NT2/D1 (cell line): ENCODE results near the gene FBXO38.
A peak's percentile ranks its signal among the peaks of the same experiment; 100 is the strongest.

Experiments used
- DNase-seq: peaks from one replicate; pipeline ENCODE4 v3.0.0-alpha.2; 2011; ENCODE audit warnings: low read depth, low spot score
- H3K27me3 ChIP-seq: 2 replicates; pipeline ENCODE4 v1.6.0; 2011; ENCODE audit warnings: mild to moderate bottlenecking; ENCODE audit not compliant: insufficient read length, insufficient read depth
- H3K36me3 ChIP-seq: 2 replicates; pipeline ENCODE4 v1.6.1; 2011; ENCODE audit warnings: mild to moderate bottlenecking, low read length, mixed read lengths; ENCODE audit not compliant: insufficient read depth, insufficient read length
- H3K4me1 ChIP-seq: 2 replicates; pipeline ENCODE4 v1.5.1; 2011; ENCODE audit not compliant: insufficient read depth, insufficient read length
- H3K4me3 ChIP-seq: 2 replicates; pipeline ENCODE4 v1.5.1; 2011; ENCODE audit warnings: low read depth; ENCODE audit not compliant: insufficient read length
- H3K9ac ChIP-seq: 2 replicates; pipeline ENCODE4 v1.6.0; 2011; ENCODE audit warnings: low read depth; ENCODE audit not compliant: insufficient read length
- H3K9me3 ChIP-seq: 2 replicates; pipeline ENCODE4 v1.5.1; 2011; ENCODE audit warnings: mild to moderate bottlenecking, low read length; ENCODE audit not compliant: insufficient read depth
- SUZ12 ChIP-seq: IDR thresholded peaks from 2 replicates; pipeline ENCODE4 v1.6.1; 2011; ENCODE audit not compliant: insufficient read length, insufficient read depth; ENCODE audit errors: extremely low read depth
- YY1 ChIP-seq: IDR thresholded peaks from 2 replicates; pipeline ENCODE4 v1.6.1; 2011; ENCODE audit not compliant: insufficient read length, insufficient read depth
- ZNF274 ChIP-seq: IDR thresholded peaks from 2 replicates; pipeline ENCODE4 v1.6.1; 2011; ENCODE audit warnings: mild to moderate bottlenecking, low read depth, low read length

FBXO38 gene

GRCh38 chr5:148443241-148443640 lies 59.5 kb downstream of the FBXO38 start:
- H3K36me3 ChIP-seq = peaks cover 38% of the 10 kb centered on the region
- H3K27me3 ChIP-seq = no peaks in the 10 kb centered on the region
- DNase-seq = no peak
- no peaks in the 10 kb centered on the region for H3K9me3 ChIP-seq
- H3K4me3 ChIP-seq = no peak overlapping the region
- H3K4me1 ChIP-seq = no peaks in the 10 kb centered on the region
- no peak overlapping the region for H3K9ac ChIP-seq
- no peak for TF ChIP-seq SUZ12
- TF ChIP-seq YY1 = no peak
- TF ChIP-seq ZNF274 = no peak

GRCh38 chr5:148443998-148444397 lies 60.2 kb downstream of the FBXO38 start:
- no peaks in the 10 kb centered on the region for H3K9me3 ChIP-seq
- H3K36me3 ChIP-seq = peaks cover 30% of the 10 kb centered on the region
- H3K27me3 ChIP-seq = no peaks in the 10 kb centered on the region
- peak; percentile 36 for DNase-seq
- H3K4me3 ChIP-seq = no peak overlapping the region
- no peak overlapping the region for H3K9ac ChIP-seq
- H3K4me1 ChIP-seq = no peaks in the 10 kb centered on the region
- TF ChIP-seq ZNF274 (no peak), SUZ12 (no peak), YY1 (no peak)

- Histone ChIP-seq H3K9me3 (no peaks in the 10 kb centered on the region), H3K4me1 (no peaks in the 10 kb centered on the region), H3K9ac (no peak overlapping the region), H3K4me3 (no peak overlapping the region), H3K36me3 (peaks cover 19% of the 10 kb centered on the region), H3K27me3 (no peaks in the 10 kb centered on the region)
- no peak for DNase-seq
- TF ChIP-seq YY1 (no peak), SUZ12 (no peak), ZNF274 (no peak)
These were observed 61.8 kb downstream of the FBXO38 start for GRCh38 chr5:148445578-148445977.

- Histone ChIP-seq H3K9me3 (no peaks in the 10 kb centered on the region), H3K36me3 (peaks cover 9% of the 10 kb centered on the region), H3K9ac (no peak overlapping the region), H3K4me3 (no peak overlapping the region), H3K4me1 (no peaks in the 10 kb centered on the region), H3K27me3 (no peaks in the 10 kb centered on the region)
- TF ChIP-seq ZNF274 (no peak), YY1 (no peak), SUZ12 (no peak)
- DNase-seq = no peak
These were observed 62.9 kb downstream of the FBXO38 start for GRCh38 chr5:148446611-148447010.

GRCh38 chr5:148452499-148453193 lies 68.9 kb downstream of the FBXO38 start:
- no peak for DNase-seq
- Histone ChIP-seq H3K36me3 (no peaks in the 10 kb centered on the region), H3K27me3 (no peaks in the 10 kb centered on the region), H3K9ac (no peak overlapping the region), H3K4me3 (no peak overlapping the region), H3K4me1 (no peaks in the 10 kb centered on the region), H3K9me3 (no peaks in the 10 kb centered on the region)
- TF ChIP-seq SUZ12 (no peak), ZNF274 (no peak)

- Histone ChIP-seq H3K4me3 (no peak overlapping the region), H3K9ac (no peak overlapping the region), H3K4me1 (no peaks in the 10 kb centered on the region), H3K9me3 (no peaks in the 10 kb centered on the region), H3K36me3 (no peaks in the 10 kb centered on the region), H3K27me3 (no peaks in the 10 kb centered on the region)
- TF ChIP-seq YY1 = no peak
- TF ChIP-seq SUZ12 = no peak
- no peak for TF ChIP-seq ZNF274
- DNase-seq = no peak
These were observed 70.8 kb downstream of the FBXO38 start for GRCh38 chr5:148454576-148454975.

- no peaks in the 10 kb centered on the region for H3K36me3 ChIP-seq
- H3K9ac ChIP-seq = no peak overlapping the region
- H3K4me3 ChIP-seq = no peak overlapping the region
- TF ChIP-seq SUZ12 (no peak), ZNF274 (no peak), YY1 (no peak)
- no peaks in the 10 kb centered on the region for H3K27me3 ChIP-seq
- no peaks in the 10 kb centered on the region for H3K4me1 ChIP-seq
- H3K9me3 ChIP-seq = no peaks in the 10 kb centered on the region
- DNase-seq = no peak
These were observed 71.4 kb downstream of the FBXO38 start for GRCh38 chr5:148455185-148455584.

GRCh38 chr5:148457183-148457620 lies 73.4 kb downstream of the FBXO38 start:
- TF ChIP-seq YY1 (no peak), ZNF274 (no peak), SUZ12 (no peak)
- Histone ChIP-seq H3K4me1 (no peaks in the 10 kb centered on the region), H3K27me3 (no peaks in the 10 kb centered on the region), H3K9ac (no peak overlapping the region), H3K4me3 (no peak overlapping the region), H3K36me3 (no peaks in the 10 kb centered on the region), H3K9me3 (no peaks in the 10 kb centered on the region)
- DNase-seq = no peak
